Stimulated activated naive CD4-positive, alpha-beta T cell treated with Interleukin-2 at 50 U/mL for 16 hours (primary cell): ENCODE results near the gene NTSR1.
A peak's percentile ranks its signal among the peaks of the same experiment; 100 is the strongest.

Source experiments
- DNase-seq: peaks from one replicate; lab custom pipeline; 2025; lab: John Stamatoyannopoulos, UW

Gene NTSR1

GRCh38 chr20:62726276-62726675, 17.6 kb downstream of the NTSR1 start:
- DNase-seq: no peak

GRCh38 chr20:62726716-62727583, 18.3 kb downstream of the NTSR1 start:
- DNase-seq: no peak

- no peak for DNase-seq
Observed at GRCh38 chr20:62727584-62728027, 19.0 kb downstream of the NTSR1 start.

DNA sequence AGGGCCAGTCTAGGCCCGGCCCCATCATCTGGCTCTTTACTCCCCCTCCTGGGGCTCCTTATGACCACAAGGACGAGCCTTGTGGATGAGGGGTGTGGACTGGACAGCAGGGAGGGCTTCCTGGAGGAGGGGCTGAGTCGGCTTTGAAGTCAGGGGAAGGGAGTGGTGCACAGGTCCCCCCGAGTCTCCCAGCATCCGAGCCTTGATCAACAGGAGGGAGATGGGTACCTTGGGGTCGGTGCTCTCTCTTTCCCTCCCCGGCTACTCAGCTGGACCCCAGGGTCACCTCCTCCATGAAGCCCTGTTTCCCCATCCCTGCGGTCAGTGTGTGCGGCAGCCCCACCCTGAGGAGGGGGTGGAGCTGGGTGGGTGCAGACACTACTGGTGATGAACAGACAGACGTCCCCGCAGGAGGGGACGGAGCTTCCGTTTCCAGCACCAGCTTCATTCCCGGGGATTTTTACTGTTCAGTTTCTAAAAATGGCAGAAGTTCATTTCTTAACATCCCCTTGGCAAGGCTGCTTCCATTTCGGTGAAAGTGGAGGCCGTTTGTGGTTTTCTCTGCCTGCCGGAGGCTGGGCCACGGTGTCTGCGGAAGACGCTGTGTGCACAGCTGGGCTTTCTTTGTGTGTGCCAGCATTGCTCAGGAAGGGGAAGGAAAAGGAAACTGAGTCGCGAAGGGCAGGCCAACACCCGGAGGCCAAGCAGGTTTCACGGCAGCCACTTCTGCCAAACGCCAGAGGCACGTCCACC, 19.6 kb downstream of the NTSR1 start:
- no peak for DNase-seq

GRCh38 chr20:62728781-62729300, 20.2 kb downstream of the NTSR1 start:
- no peak for DNase-seq

DNA sequence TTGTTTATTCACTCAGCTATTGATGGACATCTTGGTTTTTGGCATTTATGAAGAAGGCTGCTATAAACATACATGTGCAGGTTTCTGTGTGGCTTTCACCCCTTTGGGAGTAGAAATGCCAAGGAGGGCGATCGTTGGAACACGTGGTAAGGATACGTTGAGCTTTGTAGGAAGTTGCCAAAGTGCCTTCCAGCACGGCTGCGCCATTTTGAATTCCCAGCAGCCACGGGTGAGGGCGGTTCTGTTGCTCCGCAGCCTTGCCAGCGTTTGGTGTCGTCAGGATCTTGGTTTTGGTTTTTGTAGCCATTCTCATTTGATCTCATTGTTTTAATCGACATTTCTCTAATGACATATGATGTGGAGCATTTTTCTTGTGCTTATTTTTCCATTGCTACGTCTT, 21.8 kb downstream of the NTSR1 start:
- DNase-seq: no peak

GRCh38 chr20:62732031-62732760, 23.6 kb downstream of the NTSR1 start:
- DNase-seq: no peak

- no peak for DNase-seq
Observed at GRCh38 chr20:62732842-62733525, 24.3 kb downstream of the NTSR1 start.

DNA sequence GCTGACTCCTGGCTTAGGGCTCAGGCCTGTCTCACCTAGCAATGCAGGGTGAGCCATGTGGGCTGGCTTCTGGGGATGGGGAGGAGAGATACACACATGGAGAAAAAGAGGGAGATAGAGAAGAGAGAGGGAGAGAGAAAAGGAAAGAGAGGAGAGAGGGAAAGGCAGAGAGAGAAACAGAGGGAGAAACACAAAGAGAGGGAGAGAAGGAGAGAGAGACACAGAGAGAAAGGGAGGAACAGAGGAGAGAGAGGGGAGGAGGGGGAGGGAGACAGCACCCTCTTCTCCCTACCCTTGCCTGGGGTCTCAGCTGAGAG, 24.8 kb downstream of the NTSR1 start:
- no peak for DNase-seq

DNA sequence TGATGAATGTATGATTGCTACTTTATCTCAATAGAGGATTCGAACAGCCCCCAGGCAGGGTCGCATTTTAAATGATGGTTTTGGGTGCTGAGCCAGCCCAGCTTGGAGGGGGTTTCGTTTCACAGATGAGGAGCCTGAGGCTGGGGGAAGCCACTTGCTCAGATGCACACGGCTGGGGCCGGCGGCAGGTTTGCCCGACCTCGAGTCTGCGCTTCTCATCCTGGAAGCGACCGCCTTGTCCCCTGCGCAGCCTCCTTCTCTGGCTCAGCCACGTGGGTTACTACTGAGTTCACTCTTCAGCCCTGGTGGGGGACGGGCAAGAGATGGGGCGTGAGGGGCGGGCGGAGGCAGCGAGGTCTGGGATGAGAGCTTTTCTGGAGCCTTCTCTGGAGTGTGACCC, 25.3 kb downstream of the NTSR1 start:
- no peak for DNase-seq

GRCh38 chr20:62734326-62734725, 25.7 kb downstream of the NTSR1 start:
- DNase-seq: no peak

- DNase-seq: no peak
Observed at GRCh38 chr20:62734881-62735280, 26.2 kb downstream of the NTSR1 start.

- DNase-seq: no peak
Observed at GRCh38 chr20:62735331-62735821, 26.7 kb downstream of the NTSR1 start.

DNA sequence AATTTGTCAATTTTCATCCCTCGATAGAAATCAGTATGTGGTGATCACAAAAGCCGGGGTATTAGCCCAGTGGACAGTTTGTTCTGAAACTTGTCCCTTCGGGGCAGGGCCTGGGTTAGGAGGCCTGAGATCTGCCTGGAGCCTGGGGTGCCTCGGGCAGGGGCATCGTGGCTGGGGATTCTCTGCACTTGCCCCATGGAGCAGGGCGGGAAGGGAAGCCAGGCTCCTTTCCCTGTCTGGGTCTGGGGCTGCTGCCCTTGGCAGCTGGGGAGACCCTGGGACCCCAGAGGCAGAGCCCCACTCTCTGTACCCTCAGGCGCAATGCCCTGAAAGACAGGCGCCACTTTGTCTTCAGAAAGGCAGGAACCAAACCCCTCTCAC, 27.4 kb downstream of the NTSR1 start:
- no peak for DNase-seq

DNA sequence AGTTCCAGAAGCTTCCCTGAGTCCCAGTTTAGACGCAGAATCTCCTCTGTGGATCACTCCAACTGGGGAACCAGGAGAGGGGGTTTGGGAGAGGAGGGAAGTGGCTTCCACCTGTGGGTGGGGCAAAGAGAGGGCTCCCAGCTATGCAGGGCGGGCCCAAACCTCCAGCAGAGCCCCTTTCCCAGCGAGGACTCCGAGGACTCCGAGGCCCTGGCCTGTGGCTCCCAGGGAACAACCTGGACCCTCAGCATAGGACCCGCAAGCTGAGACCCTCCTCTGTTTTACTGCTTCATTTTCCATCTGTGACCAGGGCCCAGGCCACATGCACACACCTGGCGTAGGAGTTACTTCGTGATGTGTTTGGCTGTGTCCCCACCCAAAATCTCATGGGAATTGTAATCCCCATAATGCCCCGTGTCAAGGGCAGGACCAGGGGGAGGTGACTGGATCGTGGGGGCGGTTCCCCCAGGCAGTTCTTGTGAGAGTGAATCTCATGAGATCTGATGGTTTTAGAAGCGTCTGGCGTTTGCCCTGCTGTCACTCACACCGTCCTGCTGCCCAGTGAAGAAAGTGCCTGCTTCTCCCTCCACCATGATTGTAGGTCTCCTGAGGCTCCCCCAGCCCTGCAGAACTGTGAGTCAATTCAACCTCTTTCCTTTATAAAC, 27.9 kb downstream of the NTSR1 start:
- DNase-seq: no peak

DNA sequence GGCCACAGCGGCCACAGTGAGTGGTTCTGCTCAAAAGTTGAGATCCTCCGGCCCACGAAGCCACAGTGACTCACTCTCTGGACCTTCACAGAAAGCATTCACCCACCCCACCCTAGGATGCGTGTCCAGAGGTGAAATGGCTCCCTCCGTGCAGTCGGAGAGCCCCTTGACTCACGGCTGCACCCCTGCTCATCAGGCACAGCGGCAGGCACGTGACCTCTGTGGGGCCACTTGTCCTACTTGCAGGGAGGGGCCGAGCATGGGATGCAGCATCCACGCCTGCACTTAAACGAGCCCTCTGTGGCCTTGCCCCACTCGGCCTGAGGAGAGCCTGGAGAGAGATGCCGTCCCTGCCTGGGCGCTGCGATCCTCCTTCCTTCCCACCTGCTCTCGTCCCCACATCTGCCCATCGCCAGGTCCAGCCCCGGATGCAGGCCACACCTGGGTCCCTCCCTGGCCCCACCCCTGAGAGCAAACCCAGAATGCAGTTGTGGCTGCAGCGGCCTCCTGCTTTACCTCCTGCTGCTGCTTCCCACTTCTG, 28.7 kb downstream of the NTSR1 start:
- DNase-seq: no peak

GRCh38 chr20:62738025-62738881, 29.6 kb downstream of the NTSR1 start:
- DNase-seq: no peak

GRCh38 chr20:62739067-62739466, 30.4 kb downstream of the NTSR1 start:
- no peak for DNase-seq

DNA sequence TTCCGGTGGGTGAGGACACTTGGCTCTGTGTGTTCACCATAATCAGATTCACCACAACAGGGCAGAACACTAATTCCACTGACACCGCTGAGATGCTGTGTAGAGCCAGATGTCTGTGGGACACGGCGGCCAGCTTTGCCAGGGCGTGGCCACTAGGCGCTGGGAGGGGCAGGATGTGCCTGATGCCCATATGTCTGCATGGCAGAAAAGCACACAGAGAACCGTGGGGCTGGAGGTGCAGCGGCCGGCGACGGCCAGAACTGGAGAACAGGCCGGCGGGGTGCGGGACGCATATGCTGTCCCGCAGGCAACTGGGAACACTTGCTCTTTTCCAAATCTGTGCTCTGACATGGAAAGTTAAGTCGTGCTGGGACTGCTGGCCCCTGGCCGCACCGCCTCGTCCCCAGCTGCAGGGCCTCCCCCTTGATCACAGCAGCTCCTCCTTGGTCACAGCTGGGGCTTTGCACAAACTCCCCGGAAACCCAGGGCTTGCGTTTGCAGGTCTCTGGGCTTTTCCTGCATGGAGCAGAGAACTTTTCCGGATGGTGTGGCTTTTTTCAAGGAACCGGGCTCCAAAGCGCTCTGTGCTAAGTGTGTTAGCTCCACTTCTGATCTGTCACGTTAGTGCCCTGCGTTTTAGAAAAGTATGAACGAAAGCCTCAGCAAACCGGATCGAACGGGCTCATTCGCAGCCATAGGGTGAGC, 31.1 kb downstream of the NTSR1 start:
- peak; percentile 20 for DNase-seq
